ENCODE data around the gene PRDM16.

DNA sequence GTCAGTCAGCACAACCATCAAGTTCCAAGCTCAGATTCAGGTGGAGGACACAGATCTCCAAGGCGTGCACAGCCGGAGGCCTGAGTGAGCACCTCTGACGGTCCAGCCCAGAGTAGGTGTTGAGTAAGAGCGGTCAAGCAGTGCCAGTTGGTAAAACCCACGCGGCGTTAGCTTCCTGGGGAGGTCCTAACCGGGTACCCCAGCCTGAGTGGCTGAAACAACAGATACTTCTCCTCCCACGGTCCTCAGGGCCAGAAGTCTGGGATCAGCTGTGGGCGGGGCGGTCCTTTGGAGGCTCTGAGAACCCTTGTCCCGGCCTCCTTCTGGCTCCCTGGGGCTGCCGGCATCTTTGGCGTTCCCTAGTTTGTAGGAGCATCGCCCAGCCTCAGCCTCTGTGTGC, 94.4 kb downstream of the PRDM16 start:
- TF ChIP-seq EZH2 (IDR thresholded peaks at IDR 0.05; ENCODE audit: borderline replicate concordance, low read length) (no peak), CTCF (conservative IDR thresholded peaks at IDR 0.05 in 1 of 2, IDR thresholded peaks at IDR 0.05 in 1 of 2; ENCODE audit: extremely low read depth in 1 of 2, insufficient read depth in 1 of 2, low read depth in 1 of 2, low read length in 2 of 2) (no peak)
